ENCODE results near the gene FAM114A1. TPM values are rescaled to one million over a fixed set of nuclear protein-coding genes. Genes with fewer than 3 reads are reported as not detected.

Gene FAM114A1
- total and polyA plus RNA-seq, 2 of the 8 experiments (the other 6 are each of a cell fraction or from before 2014, with no cell fraction given), result 9.5 to 12.0 TPM

DNA sequence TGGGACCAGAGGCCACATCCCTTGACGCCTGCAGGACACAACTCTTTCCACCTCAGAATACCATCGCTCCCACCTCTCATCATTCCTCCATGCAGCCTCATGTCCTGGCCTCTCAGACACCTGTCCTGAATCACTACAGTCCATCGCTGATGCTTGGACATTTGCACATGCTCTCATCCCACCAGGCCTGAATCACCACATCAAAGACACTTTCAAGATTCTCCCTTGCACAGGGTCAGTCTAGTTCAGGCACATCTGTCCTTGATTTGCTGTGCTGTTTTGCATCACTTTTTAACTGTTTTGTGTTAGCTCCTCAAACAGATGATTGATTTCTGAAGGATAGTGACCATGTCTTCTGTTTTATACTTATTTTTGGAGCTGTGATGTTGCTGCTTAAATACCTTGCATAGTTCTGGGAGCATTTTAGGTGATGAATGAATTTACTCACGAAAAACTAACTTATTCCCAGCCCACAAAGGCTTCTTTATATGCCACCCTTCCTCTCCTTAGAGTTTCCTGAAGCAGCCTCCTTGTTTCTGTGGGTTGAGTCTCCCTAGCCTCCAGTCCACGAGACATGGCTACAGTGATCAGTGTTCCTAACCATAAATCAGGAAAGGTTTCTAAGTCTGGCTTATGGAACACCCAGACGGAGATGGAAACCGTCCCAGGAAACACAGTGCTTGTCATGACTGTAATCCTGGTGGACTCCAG, 2.6 kb downstream of the FAM114A1 start:
- Histone ChIP-seq H2BK20ac (ENCODE audit: low read length) (no peak overlapping the region), H4K20me1 (replicated peaks in 1 of 2; ENCODE audit: control insufficient read depth in 1 of 2, insufficient read depth in 2 of 2, low read length in 2 of 2) (peaks cover 0 to 3% of the 10 kb centered on the region in 2 experiments), H3K4ac (replicated peaks; ENCODE audit: insufficient read length, low read depth, low read length) (no peak overlapping the region), H3K9ac (replicated peaks in 1 of 4; ENCODE audit: extremely low read depth in 1 of 4, low read depth in 3 of 4, low read length in 3 of 4) (no peak overlapping the region), H3K79me1 (ENCODE audit: low read depth, low read length) (peaks cover 2% of the 10 kb centered on the region; the same call in 1 of the 2 replicates), H4K5ac (ENCODE audit: insufficient read length, low read depth, low read length) (no peak overlapping the region), H2AK5ac (ENCODE audit: low read depth, low read length) (no peak overlapping the region), H2BK15ac (ENCODE audit: low read length) (no peak overlapping the region), H3K36me3 (ENCODE audit: control insufficient read depth in 2 of 4, insufficient read depth in 4 of 4, low read length in 3 of 4) (peaks cover 0 to 2% (median 0%) of the 10 kb centered on the region in 4 experiments; a peak in 1 of 8 replicates), H3K23me2 (ENCODE audit: low read depth, low read length) (peaks cover 11% of the 10 kb centered on the region; the same call in 1 of the 2 replicates), H2BK12ac (ENCODE audit: low read depth, low read length) (no peak overlapping the region), H3K4me3 (ENCODE audit: extremely low read depth in 1 of 4, insufficient read depth in 2 of 4, low read depth in 3 of 4, low read length in 4 of 4) (no peak overlapping the region), H2AFZ (ENCODE audit: low read length) (no peak overlapping the region), H3K27me3 (replicated peaks in 1 of 4; ENCODE audit: control insufficient read depth in 3 of 4, extremely low read depth in 1 of 4, insufficient read depth in 3 of 4, low read length in 3 of 4) (peaks cover 0 to 4% (median 0%) of the 10 kb centered on the region in 4 experiments; a peak in 2 of 7 replicates), H3K23ac (ENCODE audit: insufficient read length) (no peak overlapping the region), H4K8ac (ENCODE audit: extremely low read depth, insufficient read depth, low read length) (no peak overlapping the region), H3K79me2 (ENCODE audit: control insufficient read depth in 1 of 2, insufficient read depth in 2 of 2, low read length in 2 of 2) (no peaks in the 10 kb centered on the region), H3K18ac (ENCODE audit: extremely low read depth, low read length) (no peak overlapping the region), H3K4me2 (ENCODE audit: insufficient read depth in 1 of 2, low read depth in 2 of 2, low read length in 2 of 2) (no peak overlapping the region), H3K56ac (replicated peaks; ENCODE audit: insufficient read length, low read depth, low read length) (no peak overlapping the region), H3K4me1 (replicated peaks in 1 of 4; ENCODE audit: control insufficient read depth in 3 of 4, insufficient read depth in 4 of 4, low read length in 3 of 4) (peaks cover 3 to 11% (median 6%) of the 10 kb centered on the region in 4 experiments; a peak in 6 of 7 replicates), H2BK120ac (replicated peaks; ENCODE audit: low read depth, low read length) (no peak overlapping the region), H3K9me3 (ENCODE audit: insufficient read depth in 2 of 2, low read depth in 1 of 2, low read length in 1 of 2) (no peaks in the 10 kb centered on the region), H2BK5ac (ENCODE audit: low read depth, low read length) (no peak overlapping the region), H4K91ac (replicated peaks; ENCODE audit: insufficient read length, low read length) (no peak overlapping the region), H3K14ac (ENCODE audit: insufficient read length) (no peak overlapping the region), H3K27ac (ENCODE audit: low read depth, low read length) (no peak overlapping the region)
- FAIRE-seq, result no peak
- WGBS, 2 experiments (ENCODE audit: extremely low coverage in 1 of 2, insufficient coverage in 1 of 2, insufficient read length in 1 of 2, insufficient replicate concordance in 2 of 2, low coverage in 1 of 2, low lambda C conversion rate in 2 of 2, missing lambda C conversion rate in 1 of 2), result 83% methylated on average over 7 of the region's 7 CpGs; no CpG with 5 or more reads in 1 of the 2 experiments
- TF ChIP-seq POLR2A (IDR thresholded peaks at IDR 0.05; ENCODE audit: control extremely low read depth in 1 of 2, low read depth in 2 of 2, low read length in 2 of 2), result no peak
- no peak for TF ChIP-seq MAFK (IDR thresholded peaks at IDR 0.05; ENCODE audit: low read depth, low read length)
- no peak for TF ChIP-seq SP1 (IDR thresholded peaks at IDR 0.05; ENCODE audit: low read depth, low read length)
- TF ChIP-seq ZNF274 (IDR thresholded peaks at IDR 0.05; ENCODE audit: borderline replicate concordance, extremely low read depth, low read length), result no peak
- no peak for TF ChIP-seq YY1 (IDR thresholded peaks at IDR 0.05; ENCODE audit: low read depth, low read length)
- TF ChIP-seq RXRA (IDR thresholded peaks at IDR 0.05; ENCODE audit: insufficient read depth, low read depth, low read length), result no peak
- no peak for TF ChIP-seq CTBP2 (IDR thresholded peaks at IDR 0.05; ENCODE audit: borderline replicate concordance, insufficient read depth, insufficient read length, low read length)
- TF ChIP-seq RBBP5 (IDR thresholded peaks at IDR 0.05; ENCODE audit: borderline replicate concordance, low read depth, low read length), result no peak
- no peak for TF ChIP-seq HDAC6 (IDR thresholded peaks at IDR 0.05; ENCODE audit: low read depth, low read length)
- CTCF ChIA-PET (ENCODE audit: partially characterized antibody), result interaction anchor here (1.1 to 1.3 kb wide), 2 partner anchors 10 to 174 kb away, joined by 3 to 4 read pairs; no protein-coding TSS in a partner anchor
- DNase-seq (ENCODE audit: low read depth in 1 of 2, low spot score in 2 of 2), result no peak
- POLR2A ChIA-PET (ENCODE audit: partially characterized antibody), result no interaction called here

All from H1 (cell line).